HG03442 (cell line): ENCODE results near the gene TNFRSF25.
A peak's percentile ranks its signal among the peaks of the same experiment; 100 is the strongest.

Source experiments
- ATAC-seq: cut with Tn5 transposase; IDR thresholded peaks from one replicate; pipeline ENCODE4 v1.9.1; 2021; ENCODE audit warnings: mild to moderate bottlenecking, moderate library complexity; ENCODE audit not compliant: unreplicated experiment

The TNFRSF25 gene

GRCh38 chr1:6488602-6489382, 22.8 kb upstream of the TNFRSF25 start:
- no peak for ATAC-seq

GRCh38 chr1:6487804-6488484, 22.0 kb upstream of the TNFRSF25 start:
- no peak for ATAC-seq

GRCh38 chr1:6486433-6487011, 20.5 kb upstream of the TNFRSF25 start:
- ATAC-seq = no peak

GRCh38 chr1:6485168-6486101, 19.5 kb upstream of the TNFRSF25 start:
- no peak for ATAC-seq

- no peak for ATAC-seq
Observed at GRCh38 chr1:6484826-6485167, 18.8 kb upstream of the TNFRSF25 start.

GRCh38 chr1:6483761-6484117, 17.8 kb upstream of the TNFRSF25 start:
- ATAC-seq = no peak

- ATAC-seq = no peak
Observed at GRCh38 chr1:6483017-6483760, 17.2 kb upstream of the TNFRSF25 start.

- no peak for ATAC-seq
Observed at GRCh38 chr1:6481820-6482219, 15.8 kb upstream of the TNFRSF25 start.

GRCh38 chr1:6477039-6477820, 11.3 kb upstream of the TNFRSF25 start:
- ATAC-seq = no peak

- ATAC-seq = no peak
Observed at GRCh38 chr1:6476483-6476882, 10.5 kb upstream of the TNFRSF25 start.

GRCh38 chr1:6475381-6476133, 9.6 kb upstream of the TNFRSF25 start:
- peak; percentile 61 for ATAC-seq

GRCh38 chr1:6474815-6475282, 8.9 kb upstream of the TNFRSF25 start:
- no peak for ATAC-seq

GRCh38 chr1:6473974-6474814, 8.2 kb upstream of the TNFRSF25 start:
- ATAC-seq = no peak

GRCh38 chr1:6473156-6473555, 7.2 kb upstream of the TNFRSF25 start:
- ATAC-seq = no peak

GRCh38 chr1:6472391-6472790, 6.4 kb upstream of the TNFRSF25 start:
- ATAC-seq = no peak

- no peak for ATAC-seq
Observed at GRCh38 chr1:6471970-6472368, 6.0 kb upstream of the TNFRSF25 start.

- ATAC-seq = no peak
Observed at GRCh38 chr1:6471086-6471969, 5.4 kb upstream of the TNFRSF25 start.
